Endothelial cell of umbilical vein (primary cell): ENCODE measurements around the gene IL9R. TPM values are rescaled to one million over a fixed set of nuclear protein-coding genes. Genes with fewer than 3 reads are reported as not detected.
"Not testable (repeated sequence)": the region's sequence is repeated elsewhere in the genome, so short reads cannot be mapped to it uniquely, and the experiment has no call there.

ENCODE experiments used
- BruUV-seq: library from RNA; stranded (reverse); fragments of 400-500 nt; replicated peaks from 2 replicates; lab custom pipeline; 2021; lab: Mats Ljungman, UMichigan
- CTCF ChIA-PET: fragments of 300-600, 350-600 bp; sonication (Branson Sonifier 250); formaldehyde crosslinking; loops from one replicate; lab custom pipeline; 2021; ENCODE audit warnings: antibody characterized with exemption, inconsistent platforms; lab: Charles Lee
- POLR2A ChIA-PET: fragments of 300-600, 350-600 bp; sonication (Branson Sonifier 250); formaldehyde crosslinking; loops from one replicate; lab custom pipeline; 2021; ENCODE audit warnings: antibody characterized with exemption, inconsistent platforms; lab: Charles Lee
- DNase-seq: peaks from one replicate; pipeline ENCODE4 v3.0.0-alpha.2; 2011; ENCODE audit warnings: low read depth, low spot score
- FAIRE-seq: peaks from 2 replicates; lab custom pipeline; 2011; peaks lifted over from hg19 to GRCh38; lab: Jason Lieb, UNC
- H2AFZ ChIP-seq: 2 replicates; pipeline ENCODE4 v1.6.0; 2012; ENCODE audit warnings: low read depth, low read length, control low read depth, inconsistent platforms
- H3K27ac ChIP-seq: 2 replicates; pipeline ENCODE4 v1.5.1; 2011; ENCODE audit warnings: low read depth, mild to moderate bottlenecking, control low read depth, low read length, moderate library complexity; ENCODE audit not compliant: insufficient read depth
- H3K27me3 ChIP-seq, 2 experiments: 2 replicates each; pipeline versions ENCODE4 v1.6.0 to v1.6.1; 2011; ENCODE audit warnings: low read length in 2 of 2, mixed read lengths in 1 of 2; ENCODE audit not compliant: control insufficient read depth in 2 of 2, insufficient read depth in 2 of 2
- H3K36me3 ChIP-seq, 2 experiments: 2 replicates in 1 of 2; 3 replicates in 1 of 2; pipeline ENCODE4 v1.5.1; 2011; ENCODE audit warnings: low read length in 2 of 2, mild to moderate bottlenecking in 1 of 2, moderate library complexity in 1 of 2; ENCODE audit not compliant: control insufficient read depth in 2 of 2, insufficient read depth in 2 of 2; ENCODE audit errors: extremely low read depth in 1 of 2
- H3K4me1 ChIP-seq: 3 replicates; pipeline ENCODE4 v1.5.1; 2011; ENCODE audit warnings: mild to moderate bottlenecking, low read length; ENCODE audit not compliant: control insufficient read depth, insufficient read depth; ENCODE audit errors: extremely low read depth
- H3K4me2 ChIP-seq: 2 replicates; pipeline ENCODE4 v1.6.1; 2011; ENCODE audit warnings: low read length, control low read depth, mixed read lengths; ENCODE audit not compliant: insufficient read depth
- H3K4me3 ChIP-seq, 3 experiments: fragments of 200-600 bp in 1 of 3; sonication (generic), shearing (Covaris generic) in 1 of 3; replicated peaks in 1 of 3; 2 replicates each; pipeline ENCODE4 v1.5.1; 2011 to 2016; ENCODE audit warnings: control low read depth in 3 of 3, low read length in 3 of 3, mild to moderate bottlenecking in 2 of 3, inconsistent platforms in 1 of 3, low read depth in 1 of 3, moderate library complexity in 1 of 3; ENCODE audit not compliant: insufficient read depth in 1 of 3
- H3K79me2 ChIP-seq: 2 replicates; pipeline ENCODE4 v1.6.0; 2012; ENCODE audit warnings: low read length, inconsistent platforms; ENCODE audit not compliant: control insufficient read depth, insufficient read depth
- H3K9ac ChIP-seq: replicated peaks from 2 replicates; pipeline ENCODE3; 2011; ENCODE audit warnings: low read length, control low read depth; ENCODE audit not compliant: insufficient read depth; ENCODE audit errors: extremely low read depth
- H3K9me1 ChIP-seq: replicated peaks from 3 replicates; pipeline ENCODE4 v1.6.0; 2011; ENCODE audit warnings: mild to moderate bottlenecking, low read length; ENCODE audit not compliant: control insufficient read depth, insufficient read depth; ENCODE audit errors: extremely low read depth
- H3K9me3 ChIP-seq: replicated peaks from 2 replicates; pipeline ENCODE4 v1.5.1; 2012; ENCODE audit warnings: low read length, inconsistent platforms; ENCODE audit not compliant: control insufficient read depth, insufficient read depth
- H4K20me1 ChIP-seq: replicated peaks from 2 replicates; pipeline ENCODE3; 2011; ENCODE audit warnings: mild to moderate bottlenecking, low read length; ENCODE audit not compliant: control insufficient read depth, insufficient read depth; ENCODE audit errors: extremely low read depth
- EZH2 ChIP-seq: IDR thresholded peaks from 2 replicates; pipeline ENCODE4 v1.6.1; 2012; ENCODE audit warnings: borderline replicate concordance, low read depth, mild to moderate bottlenecking, moderate library complexity, low read length, inconsistent platforms; ENCODE audit not compliant: severe bottlenecking
- FOS ChIP-seq: IDR thresholded peaks from 2 replicates; pipeline ENCODE4 v1.6.1; 2011; ENCODE audit warnings: mild to moderate bottlenecking, low read length, moderate library complexity, borderline replicate concordance; ENCODE audit not compliant: insufficient read depth
- GATA2 ChIP-seq: IDR thresholded peaks from 2 replicates; pipeline ENCODE4 v1.7.0; 2011; ENCODE audit warnings: low read depth, mild to moderate bottlenecking, moderate library complexity, mixed read lengths, low read length; ENCODE audit not compliant: insufficient read length, insufficient read depth
- JUN ChIP-seq: IDR thresholded peaks from 2 replicates; pipeline ENCODE4 v1.6.1; 2011; ENCODE audit warnings: borderline replicate concordance, low read depth; ENCODE audit not compliant: insufficient read length, insufficient read depth
- MYC ChIP-seq: IDR thresholded peaks from one replicate; pipeline ENCODE4 v1.6.1; 2011; ENCODE audit warnings: mild to moderate bottlenecking, low read depth, low read length
- POLR2A ChIP-seq: IDR thresholded peaks from 2 replicates; pipeline ENCODE4 v1.6.1; 2012; ENCODE audit warnings: low read depth, mild to moderate bottlenecking, control low read depth, low read length
- POLR2AphosphoS5 ChIP-seq: IDR thresholded peaks from 2 replicates; pipeline ENCODE4 v1.6.1; 2012; ENCODE audit warnings: low read depth, mild to moderate bottlenecking, control low read depth, low read length, moderate library complexity; ENCODE audit not compliant: insufficient read depth
- dilution Hi-C: fragments of 300-500 bp; cut with MboI; formaldehyde crosslinking; loops from one replicate; pipeline ENCODE4 v1.15.0; 2019; ENCODE audit warnings: low sequenced_read_pairs; ENCODE audit not compliant: extremely low pct_ligation_motif_present
- intact Hi-C: fragments of 100-400 bp; cut with micrococcal nuclease; formaldehyde crosslinking; loops from one replicate; pipeline ENCODE4 v1.10.0; 2022
- polyA plus RNA-seq, 4 experiments: library from polyadenylated mRNA; depleted of rRNA in 3 of 4; stranded (reverse) in 3 of 4; unstranded in 1 of 4; fragments of >200 nt; gene quantifications; 2 replicates each; pipeline versions ENCODE4 v1.2.1 to v1.2.3, GENCODE V29; 2011 to 2012; ENCODE audit warnings: missing spikeins in 1 of 4
- total RNA-seq: library from RNA; stranded (reverse); gene quantifications from 2 replicates; pipeline ENCODE4 v1.2.3, GENCODE V29; 2021
- TF ChIP-seq, protein P1 (sequence below), 2 donors: IDR thresholded peaks; 1 replicate in 1 of 2; 2 replicates in 1 of 2; pipeline ENCODE4 v1.5.1; 2011; ENCODE audit warnings: low read length in 2 of 2, mild to moderate bottlenecking in 2 of 2, moderate library complexity in 2 of 2, control low read depth in 1 of 2, inconsistent platforms in 1 of 2, low read depth in 1 of 2; ENCODE audit not compliant: insufficient read depth in 1 of 2; ENCODE audit errors: extremely low read depth in 1 of 2
- TF ChIP-seq, protein P2 (sequence below): IDR thresholded peaks from 2 replicates; pipeline ENCODE4 v1.6.1; 2011; ENCODE audit not compliant: insufficient read depth, insufficient read length

The IL9R gene
- total and polyA plus RNA-seq, 2 donors (not counting 3 experiments of a cell fraction or from before 2014, with no cell fraction given), result not detected

- Histone ChIP-seq H3K36me3 (no peaks in the 10 kb centered on the region), H3K4me2 (no peak overlapping the region), H4K20me1 (no peaks in the 10 kb centered on the region), H3K4me1 (no peaks in the 10 kb centered on the region), H3K9ac (no peak overlapping the region), H3K27me3 (no peaks in the 10 kb centered on the region), H3K9me1 (no peaks in the 10 kb centered on the region), H3K9me3 (no peaks in the 10 kb centered on the region), H3K79me2 (no peaks in the 10 kb centered on the region), H2AFZ (no peak overlapping the region), H3K27ac (no peak overlapping the region), H3K4me3 (no peak overlapping the region)
- FAIRE-seq (no peak), DNase-seq (no peak)
- POLR2A ChIA-PET, result no interaction called here
- CTCF ChIA-PET, result no interaction called here
- intact Hi-C loops (no loop called here), dilution Hi-C loops (no loop called here)
- TF ChIP-seq POLR2AphosphoS5 (no peak), GATA2 (no peak), EZH2 (no peak), FOS (no peak), POLR2A (no peak), MYC (no peak), JUN (no peak)
- TF ChIP-seq, protein P1, sequence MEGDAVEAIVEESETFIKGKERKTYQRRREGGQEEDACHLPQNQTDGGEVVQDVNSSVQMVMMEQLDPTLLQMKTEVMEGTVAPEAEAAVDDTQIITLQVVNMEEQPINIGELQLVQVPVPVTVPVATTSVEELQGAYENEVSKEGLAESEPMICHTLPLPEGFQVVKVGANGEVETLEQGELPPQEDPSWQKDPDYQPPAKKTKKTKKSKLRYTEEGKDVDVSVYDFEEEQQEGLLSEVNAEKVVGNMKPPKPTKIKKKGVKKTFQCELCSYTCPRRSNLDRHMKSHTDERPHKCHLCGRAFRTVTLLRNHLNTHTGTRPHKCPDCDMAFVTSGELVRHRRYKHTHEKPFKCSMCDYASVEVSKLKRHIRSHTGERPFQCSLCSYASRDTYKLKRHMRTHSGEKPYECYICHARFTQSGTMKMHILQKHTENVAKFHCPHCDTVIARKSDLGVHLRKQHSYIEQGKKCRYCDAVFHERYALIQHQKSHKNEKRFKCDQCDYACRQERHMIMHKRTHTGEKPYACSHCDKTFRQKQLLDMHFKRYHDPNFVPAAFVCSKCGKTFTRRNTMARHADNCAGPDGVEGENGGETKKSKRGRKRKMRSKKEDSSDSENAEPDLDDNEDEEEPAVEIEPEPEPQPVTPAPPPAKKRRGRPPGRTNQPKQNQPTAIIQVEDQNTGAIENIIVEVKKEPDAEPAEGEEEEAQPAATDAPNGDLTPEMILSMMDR (IDR thresholded peaks at IDR 0.05; ENCODE audit: extremely low read depth in 1 of 2, insufficient read depth in 1 of 2, low read depth in 1 of 2, low read length in 2 of 2), result no peak
- TF ChIP-seq, protein P2, sequence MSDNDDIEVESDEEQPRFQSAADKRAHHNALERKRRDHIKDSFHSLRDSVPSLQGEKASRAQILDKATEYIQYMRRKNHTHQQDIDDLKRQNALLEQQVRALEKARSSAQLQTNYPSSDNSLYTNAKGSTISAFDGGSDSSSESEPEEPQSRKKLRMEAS, result no peak
- no TSS peak for BruUV-seq
These were observed 7.6 kb downstream of the IL9R start for GRCh38 chrX:156005144-156005543.

DNA sequence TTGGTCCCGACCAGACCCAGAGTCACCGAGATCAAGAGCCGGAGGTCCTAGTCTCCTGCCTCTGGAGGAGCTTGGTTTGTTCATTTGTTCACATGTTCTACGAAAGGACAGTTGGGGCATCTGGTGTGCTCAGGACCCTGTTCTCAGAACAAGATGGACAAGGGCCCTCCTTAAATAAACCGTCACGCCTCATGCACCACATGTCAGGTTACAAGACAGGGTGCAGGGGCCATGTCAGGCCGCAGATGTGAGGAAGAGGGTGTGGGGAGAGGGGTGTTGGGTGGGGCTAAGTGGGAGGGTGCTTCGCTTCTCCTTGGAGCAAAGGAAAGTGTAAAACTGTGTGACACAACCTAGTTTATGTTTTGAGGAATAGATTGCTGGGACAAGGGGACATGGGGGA is 9.0 kb downstream of the IL9R start:
- POLR2A ChIA-PET, H3K27me3 ChIP-seq, H3K9me3 ChIP-seq, H3K79me2 ChIP-seq, dilution Hi-C loops, FAIRE-seq, H3K4me2 ChIP-seq, H3K36me3 ChIP-seq, DNase-seq, H3K4me3 ChIP-seq, intact Hi-C loops, H4K20me1 ChIP-seq, BruUV-seq, H3K9me1 ChIP-seq, H2AFZ ChIP-seq, H3K4me1 ChIP-seq, H3K9ac ChIP-seq, H3K27ac ChIP-seq, CTCF ChIA-PET: not testable (repeated sequence)

- H3K27ac ChIP-seq, POLR2A ChIA-PET, H2AFZ ChIP-seq, H3K9me1 ChIP-seq, intact Hi-C loops, CTCF ChIA-PET, dilution Hi-C loops, H3K27me3 ChIP-seq, DNase-seq, H3K36me3 ChIP-seq, H3K9ac ChIP-seq, FAIRE-seq, H3K4me3 ChIP-seq, H3K4me2 ChIP-seq, H4K20me1 ChIP-seq, BruUV-seq, H3K4me1 ChIP-seq, H3K79me2 ChIP-seq, H3K9me3 ChIP-seq: not testable (repeated sequence)
These were observed 10.9 kb downstream of the IL9R start for GRCh38 chrX:156008379-156008778.
